ENCODE results near the gene CYP4F2.
"Not testable (repeated sequence)": the region's sequence is repeated elsewhere in the genome, so short reads cannot be mapped to it uniquely, and the experiment has no call there.

Gene CYP4F2

GRCh38 chr19:15899561-15899960 lies 1.7 kb upstream of the CYP4F2 start:
- not testable (repeated sequence) for DNase-seq

DNA sequence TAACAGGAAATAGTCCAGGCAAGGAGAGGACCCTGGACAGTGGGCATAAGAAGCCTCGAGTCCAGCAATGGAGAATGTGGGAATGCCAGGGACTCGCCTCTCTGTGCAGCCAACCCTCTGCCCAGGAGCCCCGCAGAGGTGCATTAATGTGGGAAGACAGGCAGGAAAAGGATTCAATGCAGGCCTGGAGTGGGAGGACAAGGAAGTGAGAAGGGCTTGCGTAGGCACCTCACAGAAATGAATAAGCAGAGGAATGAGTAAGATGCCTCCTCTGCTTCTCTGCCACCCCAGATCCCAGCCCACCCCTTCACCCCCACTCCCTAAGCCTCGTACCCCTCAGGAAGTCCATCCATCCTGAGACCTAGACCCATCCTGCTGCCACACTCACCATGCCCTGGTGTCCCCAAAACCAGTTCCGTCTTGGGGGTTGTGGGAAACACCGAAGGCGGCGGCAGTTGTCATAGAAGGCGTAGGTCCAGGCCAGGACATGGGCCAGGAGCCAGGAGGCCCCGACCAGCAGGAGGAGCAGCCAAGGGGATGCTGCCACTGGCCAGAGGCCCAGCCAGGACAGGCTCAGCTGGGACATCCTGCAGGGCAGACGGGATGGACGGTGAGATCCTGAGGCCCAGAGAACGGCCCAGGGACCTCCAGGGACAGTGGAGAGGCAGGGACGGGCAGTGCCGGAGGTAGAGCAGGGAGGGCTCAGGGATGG lies 692 bp downstream of the CYP4F2 start:
- no peak for DNase-seq

DNA sequence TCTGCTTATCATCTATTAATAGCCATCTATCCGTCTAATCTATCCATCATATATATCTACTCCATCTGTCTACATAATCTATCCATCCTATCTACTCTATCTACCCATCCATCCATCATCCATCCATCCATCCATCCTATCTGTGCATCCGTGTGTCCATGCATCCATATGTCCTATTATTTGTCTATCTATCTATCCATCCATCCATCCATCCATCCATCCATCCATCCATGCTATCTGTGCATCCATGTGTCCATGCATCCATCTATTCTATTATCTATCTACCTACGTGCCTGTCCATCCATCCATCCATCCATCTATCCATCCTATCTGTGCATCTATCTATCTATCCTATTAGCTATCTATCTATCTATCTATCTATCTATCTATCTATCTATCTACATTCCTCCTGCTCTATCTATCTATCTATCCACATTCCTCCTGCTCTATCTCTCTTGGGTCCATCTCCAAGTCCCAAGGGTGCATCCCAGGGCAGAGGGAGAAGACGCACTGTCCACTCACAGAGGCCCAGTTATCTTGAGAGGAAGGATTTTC lies 1.9 kb downstream of the CYP4F2 start:
- no peak for DNase-seq

GRCh38 chr19:15894359-15894758 lies 3.5 kb downstream of the CYP4F2 start:
- DNase-seq = no peak

- no peak for DNase-seq
Observed at GRCh38 chr19:15893477-15893876, 4.4 kb downstream of the CYP4F2 start.

DNA sequence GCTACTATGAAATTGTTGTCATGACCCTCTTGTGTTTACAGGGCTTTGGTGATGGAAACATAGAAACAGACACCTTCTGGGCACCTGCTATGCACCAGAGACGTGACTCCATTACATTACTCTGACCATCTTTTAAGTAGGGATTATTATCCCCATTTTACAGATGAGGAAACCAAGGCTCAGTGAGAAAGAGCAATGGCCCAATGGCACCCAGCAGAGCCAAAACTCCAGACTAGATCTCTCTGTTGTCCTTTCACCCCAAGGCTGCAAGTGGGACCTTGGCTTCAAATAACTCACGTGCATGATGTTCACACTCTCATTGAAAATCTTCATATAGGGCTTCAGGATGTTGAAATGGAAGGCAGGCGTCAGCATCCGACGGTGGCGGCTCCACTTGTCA lies 5.9 kb downstream of the CYP4F2 start:
- no peak for DNase-seq

- no peak for DNase-seq
Observed at GRCh38 chr19:15891434-15891833, 6.4 kb downstream of the CYP4F2 start.

- DNase-seq = not testable (repeated sequence)
Observed at GRCh38 chr19:15889339-15889738, 8.5 kb downstream of the CYP4F2 start.

DNA sequence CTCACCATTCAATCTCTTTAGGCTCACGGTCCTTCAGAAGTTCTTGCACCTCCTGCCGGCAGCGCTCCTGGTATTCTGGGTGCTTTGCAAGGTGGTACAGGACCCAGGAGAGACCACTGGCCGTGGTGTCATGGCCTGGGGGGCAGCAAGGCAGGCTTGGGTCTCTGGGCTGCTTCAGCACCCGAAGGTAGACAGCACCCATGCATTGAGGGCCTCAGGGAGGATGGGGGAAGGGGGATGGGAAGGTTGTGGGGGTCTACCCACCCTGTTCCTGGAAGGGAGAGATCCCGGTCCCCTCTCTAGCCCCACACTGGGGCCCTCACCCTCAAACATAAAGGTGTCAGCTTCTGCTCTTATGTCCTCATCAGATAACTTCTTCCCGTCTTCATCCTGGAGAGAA lies 12.0 kb downstream of the CYP4F2 start:
- no peak for DNase-seq

DNA sequence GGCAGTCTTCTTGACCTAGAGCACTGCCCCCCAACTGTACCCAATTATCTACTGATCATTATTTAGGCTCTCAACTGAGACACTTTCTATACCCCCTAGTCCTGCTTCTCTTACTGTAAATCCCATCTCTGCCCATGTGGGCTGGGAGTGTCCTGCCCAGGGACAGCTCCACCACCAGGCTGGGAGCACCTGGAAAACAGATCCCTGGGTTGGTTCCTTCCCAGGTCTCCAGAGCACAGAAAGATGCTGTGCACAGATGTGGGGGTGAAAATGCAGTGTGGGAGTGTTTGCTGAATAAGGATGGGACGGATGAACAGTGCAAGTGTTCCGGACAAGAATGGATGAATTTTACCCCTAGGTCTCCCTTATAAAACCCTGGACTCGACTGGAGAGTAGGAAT lies 12.7 kb downstream of the CYP4F2 start:
- no peak for DNase-seq

DNA sequence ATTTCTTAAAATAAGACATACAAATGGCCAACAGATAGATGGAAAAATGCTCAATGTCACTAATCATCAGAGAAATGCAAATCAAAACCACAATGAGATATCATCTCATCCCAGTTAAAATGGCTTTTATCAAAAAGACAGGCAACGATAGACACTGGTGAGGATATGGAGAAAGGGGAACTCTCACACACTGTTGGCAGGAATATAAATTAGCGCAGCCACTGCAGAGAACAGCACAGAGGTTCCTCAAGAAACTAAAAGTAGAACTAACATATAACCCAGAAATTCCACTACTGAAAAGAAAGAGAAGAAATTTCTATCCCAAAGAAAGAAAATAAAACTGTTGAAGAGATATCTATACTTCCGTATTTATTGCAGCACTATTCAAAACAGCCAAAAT lies 14.5 kb downstream of the CYP4F2 start:
- DNase-seq = not testable (repeated sequence)

- DNase-seq = no peak
Observed at GRCh38 chr19:15874821-15875474, 22.9 kb downstream of the CYP4F2 start.

DNA sequence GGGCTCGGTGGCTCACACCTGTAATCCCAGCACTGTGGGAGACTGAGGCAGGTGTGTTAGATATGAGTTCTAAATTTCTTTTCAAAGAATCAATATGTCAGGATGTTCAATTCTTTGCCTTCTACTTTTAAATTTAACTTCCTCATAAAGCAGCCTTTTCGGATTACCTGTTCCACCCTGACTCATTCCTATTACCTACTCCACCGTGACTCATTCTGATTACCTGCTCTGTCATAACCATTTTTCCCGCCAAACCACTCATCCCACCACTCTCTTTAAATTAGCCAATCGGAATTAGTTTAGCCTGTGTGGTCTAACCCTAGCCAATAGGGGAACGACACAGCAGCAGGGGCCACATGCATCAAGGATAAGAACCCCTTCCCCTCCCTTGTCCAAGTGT lies 24.1 kb downstream of the CYP4F2 start:
- not testable (repeated sequence) for DNase-seq

DNA sequence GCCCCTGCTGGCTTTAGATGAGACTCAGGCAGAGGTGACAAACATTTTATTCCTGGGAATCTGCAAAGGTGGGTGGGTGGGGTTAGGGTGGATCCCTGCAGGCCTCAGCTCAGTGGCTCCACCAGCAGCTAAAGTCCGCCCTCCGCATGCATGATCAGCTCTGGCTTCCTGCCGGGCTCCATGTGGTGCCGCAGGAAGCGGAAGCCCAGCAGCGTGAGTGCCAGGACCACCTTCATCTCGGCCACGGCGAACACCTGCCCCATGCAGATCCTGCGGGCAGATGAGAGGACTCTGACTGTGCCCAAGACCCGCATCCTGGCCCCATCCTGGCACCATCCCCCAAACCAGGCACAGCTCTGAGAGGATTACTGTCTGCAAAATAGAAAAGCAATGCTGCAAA lies 26.3 kb downstream of the CYP4F2 start:
- no peak for DNase-seq

DNA sequence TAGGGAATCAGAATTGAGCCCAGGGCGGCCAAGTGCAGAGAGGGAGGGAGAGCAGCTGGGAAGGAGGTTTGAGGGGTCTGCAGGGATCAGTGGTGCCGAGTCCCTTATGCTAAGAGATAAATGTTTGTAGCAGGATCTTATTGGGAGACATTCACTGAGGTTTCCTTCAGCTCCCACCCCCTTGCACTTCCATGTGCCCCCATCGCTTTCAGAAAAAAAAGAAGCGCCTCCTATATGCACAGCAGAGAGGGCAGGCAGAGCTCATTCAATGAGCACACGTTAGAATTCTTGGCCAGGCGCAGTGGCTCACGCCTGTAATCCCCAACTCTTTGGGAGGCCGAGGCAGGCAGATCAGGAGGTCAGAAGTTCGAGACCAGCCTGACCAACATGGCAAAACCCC lies 28.0 kb downstream of the CYP4F2 start:
- no peak for DNase-seq

GRCh38 chr19:15869109-15869555 lies 28.7 kb downstream of the CYP4F2 start:
- no peak for DNase-seq

GRCh38 chr19:15866636-15867035 lies 31.2 kb downstream of the CYP4F2 start:
- no peak for DNase-seq

- DNase-seq = no peak
Observed at GRCh38 chr19:15864824-15865223, 33.0 kb downstream of the CYP4F2 start.

- no peak for DNase-seq
Observed at GRCh38 chr19:15863272-15863671, 34.6 kb downstream of the CYP4F2 start.

DNA sequence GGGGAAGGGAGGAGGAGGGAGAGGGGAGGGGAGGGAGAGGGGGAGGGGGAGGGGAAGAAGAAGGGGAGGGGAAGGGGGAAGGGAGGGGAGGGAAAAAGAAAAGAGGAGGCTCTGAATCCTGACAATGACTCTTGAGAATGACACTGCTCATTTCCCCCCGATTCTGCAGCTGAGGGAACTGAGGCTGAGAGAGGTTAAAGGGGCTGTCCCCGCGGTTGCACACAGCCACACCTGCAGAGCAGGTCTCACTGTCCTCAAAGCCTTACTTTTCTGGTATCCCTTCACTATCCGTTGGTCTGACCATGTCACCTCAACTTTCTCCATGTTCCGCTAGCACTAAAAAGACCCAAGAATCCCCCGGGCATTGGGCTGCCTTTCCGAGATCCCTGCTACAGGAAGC lies 35.4 kb downstream of the CYP4F2 start:
- no peak for DNase-seq

DNA sequence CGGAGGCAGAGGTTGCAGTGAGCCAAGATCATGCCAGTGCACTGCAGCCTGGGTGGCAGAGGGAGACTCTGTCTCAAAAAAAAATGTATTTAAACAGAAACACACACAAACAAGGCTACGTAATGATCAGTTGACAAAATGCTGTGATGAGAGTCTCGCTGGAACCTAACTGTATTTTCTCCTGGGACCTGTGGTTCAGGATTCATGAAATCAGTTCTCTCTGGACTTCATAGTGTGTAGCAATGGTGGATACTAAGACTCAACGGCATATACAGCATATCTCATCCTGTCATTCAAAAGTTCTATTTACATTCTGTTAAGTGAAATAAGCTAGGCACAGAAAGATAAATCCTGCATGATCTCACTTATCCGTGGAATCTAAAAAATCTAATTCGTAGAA lies 37.4 kb downstream of the CYP4F2 start:
- DNase-seq = no peak

- DNase-seq = no peak
Observed at GRCh38 chr19:15859187-15859586, 38.7 kb downstream of the CYP4F2 start.

GRCh38 chr19:15850385-15850784 lies 47.5 kb downstream of the CYP4F2 start:
- no peak for DNase-seq

GRCh38 chr19:15846923-15847322 lies 51.0 kb downstream of the CYP4F2 start:
- DNase-seq = no peak

DNA sequence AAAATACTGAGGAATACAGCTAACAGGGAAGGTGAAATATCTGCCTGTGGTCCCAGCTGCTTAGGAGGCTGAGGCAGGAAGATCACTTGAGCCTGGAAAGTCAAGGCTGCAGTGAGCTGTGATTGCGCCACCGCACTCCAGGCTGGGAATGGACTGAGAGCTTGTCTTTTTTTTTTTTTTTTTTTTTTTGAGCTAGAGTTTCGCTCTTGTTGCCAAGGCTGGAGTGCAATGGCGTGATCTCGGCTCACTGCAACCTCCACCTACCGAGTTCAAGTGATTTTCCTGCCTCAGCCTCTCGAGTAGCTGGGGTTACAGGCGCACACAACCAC lies 54.0 kb downstream of the CYP4F2 start:
- not testable (repeated sequence) for DNase-seq
